Neural cell (in vitro differentiated cells): ENCODE results near the gene CIB4. TPM values are rescaled to one million over a fixed set of nuclear protein-coding genes. Genes with fewer than 3 reads are reported as not detected.

Experiments
- H2AFZ ChIP-seq: fragments of 200-600, 300-800 bp; sonication (generic), shearing (Covaris generic); 2 replicates; pipeline ENCODE4 v1.6.0; 2014; ENCODE audit warnings: low read depth, mild to moderate bottlenecking, antibody characterized with exemption, low read length, moderate library complexity
- H3F3A ChIP-seq: fragments of 200-600 bp; shearing (Covaris generic); 2 replicates; pipeline ENCODE4 v1.6.1; 2016; ENCODE audit warnings: mild to moderate bottlenecking, moderate library complexity, mixed read lengths, antibody characterized with exemption, low read length; ENCODE audit not compliant: insufficient read depth, poor library complexity, severe bottlenecking
- H3K27ac ChIP-seq: fragments of 200-600, 300-800 bp; sonication (generic), shearing (Covaris generic); 2 replicates; pipeline ENCODE4 v1.5.1; 2014; ENCODE audit warnings: mild to moderate bottlenecking, low read length, moderate library complexity
- H3K27me3 ChIP-seq: fragments of 300-800, 200-600 bp; sonication (generic), shearing (Covaris generic); 2 replicates; pipeline ENCODE4 v1.6.0; 2014; ENCODE audit warnings: mild to moderate bottlenecking, low read depth, low read length, moderate library complexity; ENCODE audit not compliant: insufficient read depth
- H3K36me3 ChIP-seq: fragments of 300-800, 200-600 bp; sonication (generic), shearing (Covaris generic); 2 replicates; pipeline ENCODE4 v1.5.1; 2014; ENCODE audit warnings: mild to moderate bottlenecking, antibody characterized with exemption, low read length, moderate library complexity; ENCODE audit not compliant: insufficient read depth
- H3K4me2 ChIP-seq: fragments of 300-800, 200-600 bp; sonication (generic), shearing (Covaris generic); 2 replicates; pipeline ENCODE4 v1.6.0; 2014; ENCODE audit warnings: mild to moderate bottlenecking, low read length
- H3K4me3 ChIP-seq: fragments of 300-800, 200-600 bp; sonication (generic), shearing (Covaris generic); 2 replicates; pipeline ENCODE4 v1.5.1; 2014; ENCODE audit warnings: mild to moderate bottlenecking, low read length, moderate library complexity
- H3K79me2 ChIP-seq: fragments of 200-600 bp; shearing (Covaris generic); replicated peaks from 2 replicates; pipeline ENCODE4 v1.6.0; 2014; ENCODE audit warnings: mild to moderate bottlenecking, low read length, moderate library complexity; ENCODE audit not compliant: insufficient read depth
- H3K9ac ChIP-seq: fragments of 300-800, 200-600 bp; sonication (generic), shearing (Covaris generic); 2 replicates; pipeline ENCODE4 v1.6.1; 2016; ENCODE audit warnings: mild to moderate bottlenecking, low read length, mixed read lengths
- H3K9me2 ChIP-seq: fragments of 200-600 bp; shearing (Covaris generic); 2 replicates; pipeline ENCODE4 v1.6.1; 2016; ENCODE audit warnings: mild to moderate bottlenecking, low read length, mixed read lengths; ENCODE audit not compliant: insufficient read depth
- H3K9me3 ChIP-seq: fragments of 200-600, 300-800 bp; sonication (generic), shearing (Covaris generic); 2 replicates; pipeline ENCODE4 v1.6.1; 2016; ENCODE audit warnings: mild to moderate bottlenecking, mixed run types, low read length, moderate library complexity, mixed read lengths
- H4K20me1 ChIP-seq: fragments of 200-600 bp; shearing (Covaris generic); 2 replicates; pipeline ENCODE4 v1.6.1; 2016; ENCODE audit warnings: mild to moderate bottlenecking, mixed run types; ENCODE audit not compliant: insufficient read depth
- CTCF ChIP-seq: fragments of 450-650 bp; IDR thresholded peaks from 2 replicates; pipeline ENCODE4 v1.5.1; 2014; ENCODE audit warnings: antibody characterized with exemption, mild to moderate bottlenecking, moderate library complexity; ENCODE audit not compliant: poor library complexity, severe bottlenecking
- EP300 ChIP-seq: fragments of 450-650 bp; conservative IDR thresholded peaks from 2 replicates; pipeline ENCODE4 v1.6.1; 2014; ENCODE audit warnings: antibody characterized with exemption, mild to moderate bottlenecking, moderate library complexity; ENCODE audit not compliant: poor library complexity, severe bottlenecking
- EZH2 ChIP-seq: fragments of 200-600, 300-800 bp; shearing (Covaris generic), sonication (generic); IDR thresholded peaks from 2 replicates; pipeline ENCODE4 v1.6.1; 2014; ENCODE audit warnings: antibody characterized with exemption, low read length, borderline replicate concordance, mild to moderate bottlenecking; ENCODE audit not compliant: insufficient read depth, poor library complexity, severe bottlenecking
- MXI1 ChIP-seq: fragments of 450-650 bp; conservative IDR thresholded peaks from 2 replicates; pipeline ENCODE4 v1.6.1; 2014; ENCODE audit warnings: antibody characterized with exemption, mild to moderate bottlenecking; ENCODE audit not compliant: poor library complexity, severe bottlenecking
- POLR2AphosphoS5 ChIP-seq: IDR thresholded peaks from 2 replicates; pipeline ENCODE4 v1.6.1; 2012
- RAD21 ChIP-seq: fragments of 450-650 bp; conservative IDR thresholded peaks from 2 replicates; pipeline ENCODE4 v1.6.1; 2014; ENCODE audit warnings: antibody characterized with exemption, mild to moderate bottlenecking, moderate library complexity
- REST ChIP-seq: IDR thresholded peaks from 2 replicates; pipeline ENCODE4 v1.6.1; 2012; ENCODE audit warnings: borderline replicate concordance
- SMC3 ChIP-seq: fragments of 450-650 bp; conservative IDR thresholded peaks from 2 replicates; pipeline ENCODE4 v1.6.1; 2014; ENCODE audit warnings: antibody characterized with exemption, mild to moderate bottlenecking, moderate library complexity; ENCODE audit not compliant: poor library complexity
- TAF1 ChIP-seq: IDR thresholded peaks from 2 replicates; pipeline ENCODE4 v1.6.1; 2012; ENCODE audit warnings: low read depth
- polyA plus RNA-seq: library from polyadenylated mRNA; depleted of rRNA; stranded (reverse); fragments of >200 nt; gene quantifications from 2 replicates; pipeline ENCODE4 v1.2.3, GENCODE V29; 2014

CIB4 gene
- polyA plus RNA-seq, 1 donor from 2014 or later: not detected

- TF ChIP-seq CTCF (no peak), SMC3 (no peak)
Measured at GRCh38 chr2:26644188-26644835, 3.1 kb upstream of the CIB4 start (continued).

GRCh38 chr2:26642429-26642828 is 1.3 kb upstream of the CIB4 start:
- Histone ChIP-seq H3K9me3 (no peaks in the 10 kb centered on the region), H3K4me3 (no peak overlapping the region), H3K27ac (no peak overlapping the region), H3K36me3 (no peaks in the 10 kb centered on the region), H3K9ac (no peak overlapping the region), H3F3A (no peaks in the 10 kb centered on the region), H3K79me2 (no peaks in the 10 kb centered on the region), H2AFZ (no peak overlapping the region), H3K4me2 (no peak overlapping the region), H3K9me2 (no peaks in the 10 kb centered on the region), H3K27me3 (no peaks in the 10 kb centered on the region), H4K20me1 (no peaks in the 10 kb centered on the region)
- TF ChIP-seq REST (no peak), SMC3 (no peak), CTCF (no peak), EZH2 (no peak), EP300 (no peak), MXI1 (no peak), POLR2AphosphoS5 (no peak), TAF1 (no peak), RAD21 (no peak)
